K562 (cell line): Measurements from ENCODE around the gene PCK1. TPM values are rescaled to one million over a fixed set of nuclear protein-coding genes. Genes with fewer than 3 reads are reported as not detected.
A peak's percentile ranks its signal among the peaks of the same experiment; 100 is the strongest.

Experiments
- ATAC-seq: fragments of 200-7000 bp; cut with Tn5 transposase; 3 replicates; pipeline ENCODE4 v1.9.1; 2020; ENCODE audit warnings: moderate library complexity
- BruUV-seq: library from RNA; stranded (reverse); fragments of 400-500 nt; replicated peaks from 2 replicates; lab custom pipeline; 2021; lab: Mats Ljungman, UMichigan
- CTCF ChIA-PET: fragments of 300-600 bp; formaldehyde crosslinking; extraction: SDS; loops from one replicate; lab custom pipeline; 2021; ENCODE audit warnings: low intra/inter-chr PET ratio; lab: Yijun Ruan, JAX
- POLR2A ChIA-PET: fragments of 300-600, 350-650 bp; sonication (Branson Sonifier 250); formaldehyde crosslinking; extraction: SDS; loops from one replicate; lab custom pipeline; 2021; ENCODE audit warnings: antibody characterized with exemption, inconsistent platforms; lab: Yijun Ruan, JAX
- DNase-seq, 4 experiments: peaks; one replicate each; pipeline versions ENCODE4 v3.0.0 to v3.0.0-alpha.2; 2011 to 2018; ENCODE audit warnings: low spot score in 3 of 4, mixed read lengths in 3 of 4; ENCODE audit errors: extremely low read depth in 1 of 4
- FAIRE-seq: peaks from 2 replicates; lab custom pipeline; 2011; peaks lifted over from hg19 to GRCh38; lab: Jason Lieb, UNC
- H2AFZ ChIP-seq: 2 replicates; pipeline ENCODE4 v1.6.0; 2011; ENCODE audit warnings: low read depth, low read length, control low read depth, inconsistent platforms
- H3K27ac ChIP-seq: fragments of 200-600 bp; 3 replicates; pipeline ENCODE4 v1.8.0; 2011; ENCODE audit warnings: low read depth, mild to moderate bottlenecking, control low read depth, inconsistent platforms, low read length, moderate library complexity, mixed read lengths; ENCODE audit errors: extremely low read depth
- H3K27me3 ChIP-seq, 2 experiments: fragments of 300-600 bp in 1 of 2; 2 replicates in 1 of 2; 3 replicates in 1 of 2; pipeline versions ENCODE4 v1.6.0 to v1.8.0; 2011; ENCODE audit warnings: inconsistent platforms in 2 of 2, low read length in 2 of 2, mild to moderate bottlenecking in 1 of 2, mixed read lengths in 1 of 2, moderate library complexity in 1 of 2; ENCODE audit not compliant: control insufficient read depth in 2 of 2, insufficient read depth in 2 of 2
- H3K36me3 ChIP-seq: fragments of 300-600 bp; 3 replicates; pipeline ENCODE4 v1.8.0; 2011; ENCODE audit warnings: mild to moderate bottlenecking, low read length, inconsistent platforms; ENCODE audit not compliant: control insufficient read depth, insufficient read depth
- H3K4me1 ChIP-seq, 2 experiments: fragments of 200-600 bp in 1 of 2; replicated peaks in 1 of 2; 2 replicates in 1 of 2; 3 replicates in 1 of 2; pipeline versions ENCODE4 v1.5.1 to v1.8.0; 2011; ENCODE audit warnings: inconsistent platforms in 2 of 2, low read length in 2 of 2, mild to moderate bottlenecking in 1 of 2, mixed read lengths in 1 of 2, moderate library complexity in 1 of 2; ENCODE audit not compliant: control insufficient read depth in 2 of 2, insufficient read depth in 2 of 2
- H3K4me2 ChIP-seq: 2 replicates; pipeline ENCODE4 v1.6.1; 2011; ENCODE audit warnings: low read length, control low read depth, inconsistent platforms, mixed read lengths; ENCODE audit not compliant: insufficient read depth
- H3K4me3 ChIP-seq: fragments of 200-600 bp; sonication (generic), shearing (Covaris generic); 2 replicates; pipeline ENCODE4 v1.5.1; 2016; ENCODE audit warnings: control low read depth, inconsistent platforms
- H3K79me2 ChIP-seq: fragments of 200-600 bp; 3 replicates; pipeline ENCODE4 v1.8.0; 2011; ENCODE audit warnings: low read length, inconsistent platforms; ENCODE audit not compliant: control insufficient read depth, insufficient read depth
- H3K9ac ChIP-seq, 2 experiments: 2 replicates each; pipeline versions ENCODE4 v1.6.0 to v1.6.1; 2011; ENCODE audit warnings: low read depth in 2 of 2, low read length in 2 of 2, control low read depth in 1 of 2, inconsistent platforms in 1 of 2, mild to moderate bottlenecking in 1 of 2, mixed read lengths in 1 of 2; ENCODE audit not compliant: insufficient read depth in 1 of 2
- H3K9me1 ChIP-seq: one replicate; pipeline ENCODE4 v1.6.0; 2011; ENCODE audit warnings: inconsistent platforms, mild to moderate bottlenecking, low read length, moderate library complexity; ENCODE audit not compliant: control insufficient read depth, insufficient read depth
- H3K9me3 ChIP-seq: replicated peaks from 2 replicates; pipeline ENCODE4 v1.5.1; 2011; ENCODE audit warnings: low read depth, low read length, inconsistent platforms; ENCODE audit not compliant: control insufficient read depth, insufficient read depth
- H4K20me1 ChIP-seq: replicated peaks from 2 replicates; pipeline ENCODE4 v1.6.1; 2011; ENCODE audit warnings: low read length, inconsistent platforms, mixed read lengths; ENCODE audit not compliant: control insufficient read depth, insufficient read depth
- MEIS2 ChIP-seq: fragments of 450-650 bp; IDR thresholded peaks from 2 replicates; pipeline ENCODE4 v1.6.1; 2014; ENCODE audit warnings: mild to moderate bottlenecking; ENCODE audit not compliant: partially characterized antibody
- OTX1 ChIP-seq: fragments of 450-650 bp; formaldehyde crosslinking; IDR thresholded peaks from 2 replicates; pipeline ENCODE4 v1.4.0; 2022; ENCODE audit warnings: mild to moderate bottlenecking
- RFX5 ChIP-seq: IDR thresholded peaks from 2 replicates; pipeline ENCODE4 v1.6.1; 2011; ENCODE audit warnings: low read depth, mild to moderate bottlenecking, improper control_type of control experiment, low read length
- SUPT5H ChIP-seq: fragments of 450-650 bp; IDR thresholded peaks from 2 replicates; pipeline ENCODE4 v1.6.1; 2016
- ZNF212 ChIP-seq: fragments of 450-650 bp; formaldehyde crosslinking; IDR thresholded peaks from 2 replicates; pipeline ENCODE4 v1.4.0; 2020; ENCODE audit warnings: mild to moderate bottlenecking
- WGBS: fragments of 100-300 bp; shearing (Covaris generic); methylation state at CpG from one replicate; pipeline ENCODE4 v1.1.6; 2016; ENCODE audit warnings: low coverage, mixed read lengths; ENCODE audit not compliant: insufficient coverage; ENCODE audit errors: missing lambda C conversion rate; 5-methylcytosine and 5-hydroxymethylcytosine counted together
- in situ Hi-C: fragments of 300-500 bp; cut with MboI; formaldehyde crosslinking; loops from 4 replicates; pipeline ENCODE4 v1.15.0; 2018; ENCODE audit warnings: inconsistent platforms, mixed read lengths
- intact Hi-C: fragments of 100-400 bp; cut with micrococcal nuclease; formaldehyde crosslinking; loops from 2 replicates; pipeline ENCODE4 v1.14.2; 2022
- polyA plus RNA-seq, 8 experiments: library from polyadenylated mRNA; depleted of rRNA in 4 of 8; stranded (reverse) in 5 of 8; unstranded in 3 of 8; fragments of >200 nt; fragmentation: Nextera tagmentation in 2 of 8; fragmentation: Illumina TruSeq in 1 of 8; extraction: Ambion mirVana in 2 of 8; extraction: Trizol in 1 of 8; gene quantifications; 2 replicates each; pipeline versions ENCODE4 v1.2.1 to v1.2.3, GENCODE V29; 2011 to 2014; ENCODE audit warnings: inconsistent platforms in 1 of 8, missing spikeins in 1 of 8
- total RNA-seq, 7 experiments: library from RNA; depleted of rRNA in 6 of 7; stranded (reverse); fragments of >200 nt in 6 of 7; fragmentation: Illumina TruSeq in 2 of 7; extraction: Trizol in 2 of 7; gene quantifications; 2 replicates each; pipeline versions ENCODE4 v1.2.1 to v1.2.3, GENCODE V29; 2011 to 2021; ENCODE audit warnings: low replicate concordance in 1 of 7
- TF ChIP-seq, protein P1 (sequence below): fragments of 250-450 bp; sonication (Bioruptor Pico); IDR thresholded peaks from 2 replicates; pipeline ENCODE4 v1.8.0; 2022; ENCODE audit warnings: moderate library complexity, mild to moderate bottlenecking, inconsistent platforms

Gene PCK1
- total and polyA plus RNA-seq, 9 of the 15 experiments (the other 6 are each of a cell fraction or from before 2014, with no cell fraction given): 0.05 to 0.73 (median 0.15) TPM

DNA sequence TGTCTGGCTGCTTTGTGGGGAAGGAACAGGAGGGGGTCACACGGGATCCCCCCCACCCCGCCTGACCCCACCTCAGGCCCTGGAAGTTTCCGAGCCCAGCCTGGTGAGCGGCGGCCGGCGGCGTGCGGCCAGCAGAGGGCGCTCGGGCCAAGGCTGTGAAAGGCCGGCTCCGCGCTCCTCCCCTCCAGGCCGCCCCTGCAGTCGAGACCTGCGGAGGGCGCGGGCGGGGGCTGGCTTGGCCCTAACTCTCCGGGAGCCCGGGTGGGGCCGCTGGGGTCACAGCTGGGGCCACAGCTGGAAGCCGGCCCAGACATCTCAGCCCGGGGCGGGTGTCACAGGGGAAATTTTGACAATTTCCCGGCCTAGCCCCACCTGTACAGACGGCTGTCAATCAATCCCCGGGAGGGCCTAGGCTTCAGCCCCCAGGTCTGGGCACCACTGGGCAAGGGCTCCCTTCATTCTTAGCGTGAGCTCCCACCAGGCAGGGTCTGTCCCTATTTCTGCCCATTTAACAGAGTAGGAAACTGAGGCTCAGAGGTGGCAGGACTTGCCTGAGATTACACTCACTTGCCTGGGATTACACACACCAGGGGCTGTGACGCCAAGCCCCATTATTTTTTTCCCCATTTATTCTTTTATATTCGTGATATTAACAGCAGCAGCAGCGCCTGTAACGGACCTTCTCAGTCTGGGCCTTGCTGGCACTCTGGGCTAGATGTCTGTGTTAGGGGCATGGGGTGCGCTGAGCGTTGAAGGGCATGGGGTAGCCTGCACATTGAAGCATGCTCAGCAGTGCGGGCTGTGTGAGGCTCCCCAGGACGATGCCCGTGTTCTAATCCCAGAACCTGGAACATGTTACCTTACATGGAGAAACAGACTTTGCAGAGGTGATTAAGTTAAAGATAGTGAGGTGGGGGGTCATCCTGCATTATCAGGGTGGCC is 36.4 kb downstream of the PCK1 start (continued):
- peak; percentile 50 for TF ChIP-seq MEIS2
- no peak for TF ChIP-seq ZNF212 (CRISPR knock-in tag)
- TF ChIP-seq, protein P1, sequence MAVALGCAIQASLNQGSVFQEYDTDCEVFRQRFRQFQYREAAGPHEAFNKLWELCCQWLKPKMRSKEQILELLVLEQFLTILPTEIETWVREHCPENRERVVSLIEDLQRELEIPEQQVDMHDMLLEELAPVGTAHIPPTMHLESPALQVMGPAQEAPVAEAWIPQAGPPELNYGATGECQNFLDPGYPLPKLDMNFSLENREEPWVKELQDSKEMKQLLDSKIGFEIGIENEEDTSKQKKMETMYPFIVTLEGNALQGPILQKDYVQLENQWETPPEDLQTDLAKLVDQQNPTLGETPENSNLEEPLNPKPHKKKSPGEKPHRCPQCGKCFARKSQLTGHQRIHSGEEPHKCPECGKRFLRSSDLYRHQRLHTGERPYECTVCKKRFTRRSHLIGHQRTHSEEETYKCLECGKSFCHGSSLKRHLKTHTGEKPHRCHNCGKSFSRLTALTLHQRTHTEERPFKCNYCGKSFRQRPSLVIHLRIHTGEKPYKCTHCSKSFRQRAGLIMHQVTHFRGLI (CRISPR knock-in tag): no peak
- no peak for TF ChIP-seq RFX5
- TF ChIP-seq SUPT5H: no peak

DNA sequence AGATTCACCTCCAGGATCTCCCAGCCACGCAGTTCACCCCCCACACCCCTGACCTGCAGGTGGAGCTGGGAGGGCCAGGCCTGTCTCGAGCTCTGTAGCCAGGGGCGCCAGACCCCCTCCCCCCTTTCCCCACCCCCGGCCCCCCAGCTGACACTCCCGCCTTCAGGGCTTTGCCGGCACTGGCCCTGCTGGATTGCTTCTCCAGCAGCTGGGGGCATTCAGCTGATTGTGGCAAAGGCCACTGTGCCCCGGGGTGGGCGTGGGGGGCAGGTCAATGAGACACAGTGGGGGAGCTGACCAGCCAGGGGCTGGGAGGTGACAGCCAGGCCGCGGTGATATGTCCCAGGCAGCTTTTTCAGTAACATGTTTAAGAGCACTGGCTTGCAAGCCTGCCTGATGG is 37.1 kb downstream of the PCK1 start:
- no peaks in the 10 kb centered on the region for H3K36me3 ChIP-seq
- CTCF ChIA-PET: interaction anchor here (0.6 to 3.2 kb wide), 4 partner anchors 72 to 619 kb away, joined by 3 to 59 read pairs (median 10); no protein-coding TSS in a partner anchor
- peaks cover 5% of the 10 kb centered on the region; the same call in 1 of the 2 replicates for H3K9me3 ChIP-seq
- no peaks in the 10 kb centered on the region for H3K9me1 ChIP-seq
- intact Hi-C loops (loop anchor here (5.0 kb wide), 1 partner anchor 584 kb away; no protein-coding TSS in a partner anchor), in situ Hi-C loops (no loop called here)
- DNase-seq (no peak), FAIRE-seq (no peak), ATAC-seq (no peak)
- H3K9ac ChIP-seq: no peak overlapping the region
- no peak overlapping the region for H3K4me2 ChIP-seq
- 0 out of 2 replicates have a peak, but pooled peaks cover 10% of the 10 kb centered on the region for H4K20me1 ChIP-seq
- H3K4me1 ChIP-seq: peaks cover 15 to 24% of the 10 kb centered on the region in 2 experiments; a peak in 4 of 5 replicates
- POLR2A ChIA-PET: no interaction called here
- no peak overlapping the region for H3K4me3 ChIP-seq
- 0% methylated on average over 4 of the region's 10 CpGs for WGBS
- TF ChIP-seq OTX1: no peak
- no peaks in the 10 kb centered on the region for H3K79me2 ChIP-seq
- H3K27ac ChIP-seq: no peak overlapping the region
- no TSS peak for BruUV-seq
- H2AFZ ChIP-seq: no peak overlapping the region
- H3K27me3 ChIP-seq: peaks cover 6 to 39% of the 10 kb centered on the region in 2 experiments; a peak in 3 of 5 replicates
